Fibroblast of lung (primary cell): ENCODE data around the gene CFAP45.

Experiments
- CTCF ChIP-seq, 2 donors: IDR thresholded peaks in 1 of 2; conservative IDR thresholded peaks in 1 of 2; 1 replicate in 1 of 2; 2 replicates in 1 of 2; pipeline ENCODE4 v1.5.1; 2011 to 2012; ENCODE audit warnings: low read length in 2 of 2, control low read depth in 1 of 2, inconsistent platforms in 1 of 2, low read depth in 1 of 2, mild to moderate bottlenecking in 1 of 2
- EZH2 ChIP-seq: IDR thresholded peaks from 2 replicates; pipeline ENCODE4 v1.5.1; 2012; ENCODE audit warnings: low read length, control low read depth, mild to moderate bottlenecking; ENCODE audit errors: missing control alignments

- TF ChIP-seq CTCF (conservative IDR thresholded peaks at IDR 0.05 in 1 of 2, IDR thresholded peaks at IDR 0.05 in 1 of 2; ENCODE audit: low read depth in 1 of 2, low read length in 2 of 2) (no peak), EZH2 (no peak)
Observed at GRCh38 chr1:159916242-159917051, 16.5 kb upstream of the CFAP45 start.
